Ramos (cell line): ENCODE results near the gene RHOBTB3.

Experiments used
- in situ Hi-C: fragments of 300-500 bp; cut with MboI; formaldehyde crosslinking; loops from one replicate; pipeline ENCODE4 v1.14.3; 2022; ENCODE audit warnings: low sequenced_read_pairs; ENCODE audit not compliant: unreplicated experiment

Gene RHOBTB3

DNA sequence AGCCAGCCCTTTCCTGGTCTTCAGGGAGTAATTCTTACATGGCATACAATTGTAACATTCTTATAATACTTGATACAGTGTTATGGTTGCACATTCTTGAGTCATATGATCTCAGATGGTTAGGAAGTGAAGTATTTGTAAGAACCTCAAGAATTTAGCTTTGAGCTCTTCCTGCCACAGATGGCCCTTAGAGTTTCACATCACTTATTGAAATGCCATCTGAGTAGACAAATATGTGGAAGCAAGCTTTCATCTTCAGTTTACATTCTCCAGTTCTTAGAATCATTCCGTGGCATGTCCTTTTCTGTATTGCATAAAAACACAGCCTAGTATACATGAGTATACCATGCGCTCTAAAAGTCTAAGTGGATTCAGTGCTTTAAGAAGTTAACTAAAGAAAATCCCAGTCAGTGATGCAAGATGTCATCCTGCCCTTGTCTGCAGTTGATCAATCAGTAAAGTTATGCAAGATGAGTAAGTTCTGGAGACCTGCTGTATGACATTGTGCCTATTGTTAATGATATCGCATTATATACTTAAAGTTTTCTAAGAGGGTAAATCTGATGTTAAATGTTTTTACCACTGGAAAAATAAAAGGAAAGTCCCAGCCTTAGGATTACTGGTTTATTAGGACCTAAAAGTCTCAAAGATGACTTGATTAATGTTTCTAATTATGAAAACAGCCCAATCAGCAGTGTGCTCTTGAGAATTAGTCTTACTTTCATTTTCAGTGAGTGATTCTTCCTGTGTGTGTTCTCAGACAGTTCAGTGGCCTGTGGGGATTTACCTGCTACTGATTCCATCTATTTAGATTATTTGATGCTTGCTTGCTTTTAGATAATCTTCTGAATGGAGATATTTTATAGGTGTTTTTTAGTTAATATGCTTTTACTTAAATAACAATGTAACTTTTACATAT, 29.4 kb downstream of the RHOBTB3 start:
- in situ Hi-C loops, result loop anchor here (25.0 kb wide), 1 partner anchor 577 kb away; no protein-coding TSS in a partner anchor

DNA sequence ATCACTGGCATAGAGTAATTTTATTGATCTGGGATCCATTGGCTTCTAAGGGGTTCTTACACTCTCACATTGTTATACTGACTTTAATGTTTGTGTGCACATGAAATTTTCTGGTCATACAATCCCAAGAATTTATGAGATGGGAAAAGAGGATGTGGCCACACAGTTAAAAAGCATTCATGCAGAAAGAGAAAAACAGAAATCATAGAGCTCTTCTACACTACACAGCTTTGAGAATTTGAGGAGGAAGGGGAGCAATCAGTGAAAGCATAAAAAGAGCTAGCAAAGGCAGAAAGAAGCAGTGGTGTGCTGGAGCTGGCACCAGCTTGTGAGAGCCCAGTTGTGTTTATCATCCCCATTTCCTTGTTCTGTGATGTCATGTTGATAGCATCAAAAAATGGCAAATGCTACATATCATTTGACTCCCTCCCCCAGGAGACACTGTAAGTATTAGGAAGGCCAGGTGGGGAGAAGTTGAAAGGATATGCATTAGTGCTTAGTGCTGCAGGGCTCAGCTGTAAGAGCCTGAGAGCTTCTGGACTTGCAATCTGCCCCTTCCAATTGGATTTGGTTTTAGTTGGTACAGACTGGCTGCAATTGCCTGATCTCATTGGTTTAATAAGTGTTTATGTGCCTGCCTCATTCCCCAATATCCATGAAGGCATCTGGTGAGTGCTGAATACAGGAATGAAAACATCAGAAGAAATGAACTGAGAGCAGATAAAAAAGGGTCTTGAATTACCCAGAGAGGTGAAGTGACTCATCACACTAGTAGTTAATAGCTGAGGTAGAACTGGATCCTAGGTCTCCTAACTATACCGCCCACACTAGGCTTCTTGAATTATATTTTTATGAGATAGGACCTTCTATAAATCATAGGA, 30.9 kb downstream of the RHOBTB3 start:
- in situ Hi-C loops, result loop anchor here (25.0 kb wide), 1 partner anchor 575 kb away; no protein-coding TSS in a partner anchor

DNA sequence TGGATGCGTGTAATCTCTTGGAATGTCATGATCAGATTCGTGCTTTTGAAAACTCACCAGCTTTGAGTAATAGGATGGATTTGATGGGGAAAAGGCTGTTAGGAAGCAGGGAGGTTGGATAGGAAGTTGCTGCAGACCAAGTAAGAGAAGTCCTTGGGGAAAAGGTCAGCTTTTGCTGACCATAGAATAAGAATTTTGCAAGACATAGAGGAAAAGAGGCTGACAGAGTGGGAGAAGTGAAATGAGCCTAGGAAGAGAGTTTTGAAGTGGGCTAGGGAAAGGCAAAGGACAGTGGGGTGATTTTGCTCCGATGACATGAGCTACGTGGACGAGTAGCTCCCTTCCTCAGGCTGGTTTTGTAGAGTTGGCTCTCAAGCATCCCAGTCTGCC, 31.5 kb downstream of the RHOBTB3 start:
- in situ Hi-C loops, result loop anchor here (25.0 kb wide), 1 partner anchor 575 kb away; no protein-coding TSS in a partner anchor

DNA sequence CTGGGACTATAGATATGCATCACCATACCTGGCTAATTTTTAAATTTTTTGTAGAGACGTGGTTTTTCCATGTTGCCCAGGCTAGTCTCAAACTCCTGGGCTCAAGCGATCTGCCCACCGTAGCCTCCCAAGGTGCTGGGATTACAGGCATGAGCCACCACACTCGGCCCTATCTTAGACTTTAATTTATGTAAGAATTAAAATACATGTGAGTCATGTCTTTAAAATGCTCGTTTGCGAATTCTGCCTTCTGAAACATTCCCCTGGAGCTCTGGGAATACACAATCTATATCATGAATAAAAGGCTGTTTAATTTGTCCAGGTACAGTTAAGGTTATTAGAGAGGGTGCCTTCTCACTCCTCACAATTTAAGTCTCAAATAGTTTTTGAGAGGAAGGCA, 32.8 kb downstream of the RHOBTB3 start:
- in situ Hi-C loops, result loop anchor here (25.0 kb wide), 1 partner anchor 573 kb away; no protein-coding TSS in a partner anchor

DNA sequence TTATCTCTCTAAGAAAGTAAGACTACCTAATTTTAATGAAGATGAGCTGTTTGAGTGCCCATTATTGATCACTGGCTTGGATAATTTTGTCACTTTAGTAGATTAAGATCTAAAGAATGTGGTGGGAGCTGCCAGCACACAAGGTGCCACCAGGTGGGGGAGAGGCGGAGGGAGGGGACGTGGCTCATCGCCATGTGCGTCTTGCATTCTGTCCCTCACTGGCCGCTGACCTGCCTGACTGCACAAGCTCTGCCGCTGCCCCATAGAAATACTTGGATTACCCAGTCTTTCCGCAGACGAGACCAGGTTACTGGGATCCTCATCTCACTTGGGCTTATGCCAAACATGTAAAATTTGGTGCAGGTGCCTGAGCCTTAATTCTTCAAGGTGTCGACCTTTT, 37.6 kb downstream of the RHOBTB3 start:
- in situ Hi-C loops, result loop anchor here (25.0 kb wide), 1 partner anchor 569 kb away; no protein-coding TSS in a partner anchor

DNA sequence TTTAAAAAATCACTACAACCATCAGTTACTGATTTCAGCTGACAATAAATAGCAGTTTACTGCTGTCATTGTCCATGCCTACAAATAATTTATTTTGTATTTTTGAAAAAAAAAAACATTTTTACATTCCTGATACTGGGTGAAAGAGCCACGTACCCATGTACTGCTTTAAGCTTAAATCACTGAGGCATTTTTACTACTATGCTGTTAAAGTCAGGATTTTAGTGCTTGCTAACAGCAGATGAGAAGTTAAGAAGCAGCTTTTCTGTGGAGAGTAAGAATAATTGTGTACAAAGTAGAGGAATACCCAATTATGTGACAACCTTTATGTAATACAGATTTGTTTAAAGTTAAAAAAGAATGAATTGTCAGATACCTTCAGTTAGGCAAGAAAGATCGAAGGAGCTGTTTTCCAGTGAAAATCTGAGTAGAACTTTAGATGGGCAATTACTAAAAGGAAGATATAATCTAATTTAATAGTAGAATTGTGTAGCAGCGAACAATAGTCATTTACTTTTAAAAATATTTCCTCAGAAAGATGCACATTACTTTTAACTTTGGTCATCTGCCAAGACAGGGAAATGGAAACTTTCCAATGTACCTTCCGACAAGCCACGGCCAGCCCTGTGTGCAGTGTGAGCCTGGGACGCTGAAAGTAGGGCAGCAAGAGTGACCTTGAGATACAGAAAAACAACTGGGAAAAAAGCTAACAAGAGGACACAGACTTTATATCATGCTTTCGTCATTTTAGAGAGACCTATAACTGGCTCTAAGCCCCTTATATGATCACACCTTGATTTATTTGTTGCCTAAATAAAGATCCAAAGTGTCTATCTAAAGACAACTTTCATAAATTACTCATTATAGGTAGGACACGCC, 39.9 kb downstream of the RHOBTB3 start:
- in situ Hi-C loops, result loop anchor here (25.0 kb wide), 1 partner anchor 566 kb away; no protein-coding TSS in a partner anchor

DNA sequence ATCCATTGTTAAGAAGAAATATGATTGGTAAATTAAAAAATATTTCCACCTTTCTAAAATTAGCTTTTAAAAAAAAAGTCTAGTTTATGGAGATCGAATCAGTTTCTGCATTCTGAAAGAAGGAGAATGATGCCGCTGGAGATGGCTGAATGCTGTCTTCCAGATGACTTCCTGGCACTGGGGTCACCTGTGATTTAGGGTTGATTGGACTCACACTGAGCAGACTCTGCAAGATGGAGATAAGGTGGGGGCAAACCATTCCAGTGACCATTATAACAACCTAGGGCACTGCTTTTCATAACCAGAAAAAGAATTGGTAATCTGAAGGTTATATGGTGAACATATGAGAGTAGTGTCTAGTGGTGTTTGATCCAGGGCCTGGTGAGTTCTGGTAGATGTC, 40.8 kb downstream of the RHOBTB3 start:
- in situ Hi-C loops, result loop anchor here (25.0 kb wide), 1 partner anchor 565 kb away; no protein-coding TSS in a partner anchor

DNA sequence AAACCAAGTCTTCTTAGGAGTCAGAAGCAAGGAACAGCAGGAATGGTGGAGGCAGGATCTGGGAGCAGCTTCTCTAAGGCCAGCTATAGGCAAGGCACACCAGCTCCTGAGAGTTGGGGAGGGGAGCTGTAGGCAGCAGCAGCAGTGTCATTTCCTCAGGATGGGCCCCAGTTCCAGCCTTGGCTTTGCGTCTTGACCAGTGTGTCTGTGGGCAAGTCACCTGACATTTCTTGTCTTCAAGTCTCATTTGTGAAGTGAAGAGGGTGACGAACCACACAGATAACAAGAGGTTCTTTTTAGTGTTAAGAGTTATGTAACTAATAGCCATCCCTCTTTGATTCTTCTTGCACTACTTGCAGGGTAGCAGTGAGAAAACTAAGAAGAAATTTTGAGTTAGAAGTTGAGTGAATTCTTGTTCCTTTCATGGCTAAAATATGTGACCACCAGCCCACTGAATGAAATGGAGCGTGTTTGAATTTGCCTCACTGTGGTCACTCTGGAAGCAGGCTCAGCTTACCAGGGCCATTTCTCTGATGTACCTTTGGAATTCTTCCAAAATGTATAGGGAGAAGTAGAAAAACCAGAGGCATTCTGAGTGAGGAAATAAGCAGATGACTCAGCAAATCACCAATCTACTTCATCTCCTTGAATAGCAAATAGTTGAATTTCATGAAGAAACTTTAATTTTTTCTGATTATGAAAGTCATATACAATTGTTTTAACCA, 42.4 kb downstream of the RHOBTB3 start:
- in situ Hi-C loops, result loop anchor here (25.0 kb wide), 1 partner anchor 564 kb away; no protein-coding TSS in a partner anchor

DNA sequence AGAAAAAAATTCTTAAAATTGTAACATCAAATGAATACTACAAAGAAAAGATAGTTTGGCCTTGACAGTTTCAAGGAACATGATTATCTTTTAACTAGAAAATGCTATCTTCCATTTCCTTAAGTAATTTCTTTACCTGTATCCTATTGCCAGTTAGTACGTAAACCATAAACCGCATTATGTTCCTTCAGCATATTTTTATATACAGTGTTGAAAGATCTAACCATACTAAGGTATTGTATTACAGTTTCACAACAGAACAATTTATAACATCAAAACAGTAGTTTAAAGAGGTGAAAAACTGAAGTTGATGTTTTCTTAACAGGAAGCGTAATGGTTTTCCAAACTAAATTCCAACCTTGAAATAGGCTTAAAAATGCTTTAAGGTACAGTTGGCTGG, 46.3 kb downstream of the RHOBTB3 start:
- in situ Hi-C loops, result loop anchor here (5.0 kb wide), 1 partner anchor 70 kb away; no protein-coding TSS in a partner anchor

DNA sequence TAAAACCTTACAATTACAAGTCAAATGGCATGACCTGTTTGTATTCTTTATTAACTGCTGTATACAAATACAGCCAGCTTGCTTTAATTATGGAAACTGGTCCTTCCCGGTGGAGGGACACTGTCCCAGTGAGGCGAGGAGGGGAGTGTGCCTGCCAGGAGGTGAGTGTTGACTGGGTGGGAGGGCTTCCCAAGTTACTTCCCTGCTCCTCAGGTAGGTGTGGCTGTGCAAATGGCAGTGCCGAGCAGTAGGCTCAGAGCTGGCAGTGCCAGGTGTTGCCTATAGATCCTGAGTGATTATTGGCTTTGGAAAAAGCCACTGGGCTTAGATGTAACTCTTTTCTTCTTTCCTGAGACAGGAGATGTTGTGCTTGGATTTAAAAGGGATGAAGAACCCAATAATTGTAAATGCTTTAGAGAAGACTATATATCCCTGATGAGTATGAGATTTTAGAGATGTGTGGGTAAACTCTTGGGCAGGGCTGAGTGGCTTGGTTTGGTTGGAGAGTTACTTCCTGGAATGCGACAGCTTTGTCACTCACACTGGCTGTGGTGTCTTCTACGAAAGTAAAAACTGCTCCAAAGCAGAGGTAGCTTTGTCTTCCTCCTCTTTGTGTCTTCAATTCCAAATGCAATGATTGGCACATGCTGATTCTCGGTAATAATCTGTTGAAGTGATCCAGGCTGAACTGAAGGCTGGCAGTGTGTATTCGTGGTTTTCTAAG, 47.7 kb downstream of the RHOBTB3 start:
- in situ Hi-C loops, result loop anchor here (5.0 kb wide), 1 partner anchor 68 kb away; no protein-coding TSS in a partner anchor

DNA sequence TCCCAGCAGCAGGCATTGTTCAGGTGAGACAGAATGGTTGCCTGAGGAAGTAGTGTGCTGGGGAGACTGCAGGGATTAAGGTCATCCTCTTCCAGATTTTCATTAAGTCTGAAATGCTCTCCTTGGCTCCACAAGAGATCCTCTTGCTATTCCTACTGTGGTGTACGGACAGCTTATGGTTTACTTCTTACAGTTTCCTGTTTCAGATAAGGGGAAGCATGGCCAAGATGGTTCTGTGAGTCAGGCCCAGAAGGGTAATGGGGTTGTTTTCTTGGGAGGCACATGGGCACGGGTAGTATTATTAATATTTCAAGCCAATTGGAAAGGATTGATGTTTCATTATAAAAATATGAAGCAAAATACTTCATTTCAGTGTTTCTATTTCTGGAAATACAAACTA, 48.5 kb downstream of the RHOBTB3 start:
- in situ Hi-C loops, result loop anchor here (5.0 kb wide), 1 partner anchor 68 kb away; no protein-coding TSS in a partner anchor

DNA sequence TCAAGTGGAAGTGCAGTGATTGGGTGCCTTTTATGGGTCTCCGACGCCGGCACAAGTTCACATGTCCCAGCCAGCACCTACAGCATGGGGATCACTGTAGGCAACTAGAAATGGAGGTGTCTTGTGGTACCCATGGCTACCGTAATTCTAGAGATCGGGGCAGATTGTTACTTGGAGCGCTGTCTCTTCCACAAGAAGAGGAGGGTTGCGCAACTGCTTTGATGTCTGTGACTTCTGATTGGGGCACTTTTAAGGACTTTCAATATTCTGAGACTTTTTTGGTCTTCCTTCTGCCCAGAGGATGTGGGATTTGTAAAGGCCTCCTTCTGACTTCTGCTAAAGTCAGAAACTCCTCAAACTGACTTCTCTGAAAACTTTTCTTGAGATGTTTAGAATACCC, 49.5 kb downstream of the RHOBTB3 start:
- in situ Hi-C loops, result no loop called here

DNA sequence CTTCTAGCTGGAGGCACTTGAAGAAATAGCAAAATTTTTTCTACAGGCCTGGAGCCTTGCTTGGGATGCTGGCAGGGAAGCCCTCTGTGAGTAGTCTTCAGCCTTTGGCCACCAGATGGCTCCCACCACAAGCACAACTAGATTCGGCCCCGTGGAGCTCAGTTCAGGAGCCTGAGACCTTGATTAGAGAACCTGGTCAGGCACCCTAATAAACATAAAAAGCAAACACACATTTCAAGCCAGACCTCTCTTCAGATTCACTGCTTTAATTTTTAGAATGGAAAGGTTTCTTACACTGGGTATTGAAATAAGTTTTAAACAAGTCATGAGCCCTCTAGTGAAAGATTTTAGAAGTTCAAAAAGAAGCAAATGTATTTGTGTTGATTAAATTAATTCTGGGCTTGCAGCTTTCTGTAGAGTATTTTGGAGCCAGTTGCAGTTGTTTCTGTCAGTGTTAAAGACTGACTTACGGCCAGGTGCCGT, 50.0 kb downstream of the RHOBTB3 start:
- in situ Hi-C loops, result no loop called here

DNA sequence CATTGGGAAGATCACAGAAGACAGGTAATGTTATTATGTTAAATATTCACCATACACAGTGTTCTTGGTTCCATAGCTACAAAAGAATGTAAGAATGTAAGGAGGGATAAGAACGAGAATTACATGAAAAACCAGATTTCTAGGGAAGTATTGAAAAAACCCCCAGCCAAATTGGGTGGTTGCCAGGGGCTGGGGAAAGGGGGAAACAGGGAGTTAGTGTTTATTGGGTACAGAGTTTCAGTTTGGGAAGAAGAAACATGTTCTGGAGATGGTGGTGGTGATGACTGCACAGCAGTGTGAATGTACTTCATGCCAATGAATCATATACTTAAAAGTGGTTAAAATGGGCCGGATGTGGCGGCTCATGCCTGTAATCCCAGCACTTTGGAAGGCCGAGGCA, 51.0 kb downstream of the RHOBTB3 start:
- in situ Hi-C loops, result no loop called here

DNA sequence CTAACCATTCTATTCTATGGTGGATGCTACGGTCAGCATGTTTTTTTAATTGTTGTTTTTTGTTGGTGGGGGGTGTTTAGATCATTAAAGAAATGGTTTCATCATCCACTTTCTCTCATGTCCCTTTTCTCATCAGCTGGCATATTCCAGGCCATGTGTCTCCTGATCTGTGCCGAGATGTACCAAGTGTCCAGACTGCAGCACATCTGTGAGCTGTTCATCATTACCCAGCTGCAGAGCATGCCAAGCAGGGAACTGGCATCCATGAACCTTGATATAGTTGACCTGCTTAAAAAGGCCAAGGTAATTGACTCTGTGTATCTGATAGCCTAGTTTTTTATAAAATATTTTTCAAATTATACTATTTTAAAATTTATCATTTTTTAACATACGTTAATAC, 52.5 kb downstream of the RHOBTB3 start:
- in situ Hi-C loops, result no loop called here

DNA sequence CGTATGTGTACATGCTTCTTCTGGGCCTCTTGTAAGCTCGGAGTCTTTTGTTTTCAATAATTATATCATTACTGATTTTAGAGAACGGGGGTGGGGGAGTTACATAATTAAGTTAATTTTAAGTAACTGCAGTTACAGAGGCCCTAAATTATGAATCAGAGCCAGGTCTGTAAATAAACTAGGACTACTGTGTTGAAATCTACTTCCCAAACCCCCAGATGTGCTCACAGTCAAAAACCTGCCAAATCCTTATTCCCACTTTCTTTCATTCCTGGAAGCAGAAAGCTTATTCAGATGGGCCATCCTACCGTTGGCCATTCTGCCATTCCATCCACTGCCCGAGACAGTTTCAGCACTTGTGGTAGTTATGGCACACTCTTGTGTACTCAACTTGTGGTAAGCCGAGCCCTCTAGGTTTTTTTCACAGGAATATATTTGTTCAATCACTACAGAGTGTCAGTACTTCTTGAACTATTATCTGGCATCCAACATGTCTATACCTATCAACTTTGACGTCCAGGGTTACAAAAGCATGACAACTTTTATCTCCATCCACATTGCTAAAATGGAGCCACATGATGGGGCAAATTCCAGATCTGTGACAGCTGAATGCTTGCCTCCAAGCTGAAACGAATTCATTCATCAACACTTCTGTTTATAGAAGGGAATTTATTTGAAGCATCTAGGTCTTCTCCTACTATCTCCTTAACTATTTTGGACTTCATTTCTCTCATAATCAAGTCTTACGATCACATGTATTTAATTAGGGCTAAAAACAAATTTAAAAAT, 53.6 kb downstream of the RHOBTB3 start:
- in situ Hi-C loops, result no loop called here

DNA sequence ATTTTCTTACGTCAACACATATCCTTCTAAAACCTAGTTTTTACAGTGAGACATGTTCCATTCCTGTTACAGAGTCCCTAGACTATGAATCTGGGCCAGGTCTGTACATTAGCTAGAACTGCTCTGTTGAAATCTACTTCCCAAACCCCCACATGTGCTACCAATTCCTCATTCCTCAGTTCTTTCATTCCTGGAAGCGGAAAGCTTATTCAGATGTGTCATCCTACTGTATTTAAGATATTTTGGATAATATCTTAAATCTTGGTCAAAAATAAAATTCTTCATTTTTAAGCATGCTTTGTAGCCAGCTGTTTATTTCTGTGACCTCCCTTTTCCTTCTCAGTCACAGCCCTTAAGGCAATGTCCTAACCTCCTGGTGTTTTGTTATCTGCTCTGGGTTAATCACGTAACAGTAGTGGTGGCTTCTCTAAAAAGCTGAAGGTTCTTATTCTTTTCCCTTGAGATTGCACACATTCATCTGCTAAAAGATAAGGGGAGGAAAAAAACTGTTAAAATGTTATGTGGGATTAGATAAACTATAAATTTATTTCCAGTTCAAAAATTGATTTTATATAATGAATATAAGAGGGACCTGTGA, 55.8 kb downstream of the RHOBTB3 start:
- in situ Hi-C loops, result no loop called here
